ENCODE results near the gene ZNF664. TPM values are rescaled to one million over a fixed set of nuclear protein-coding genes. Genes with fewer than 3 reads are reported as not detected.

The ZNF664 gene
- total RNA-seq, 4 donors from 2014 or later = 25.0 to 100 (median 40.2) TPM

GRCh38 chr12:124044021-124044420 is 71.0 kb downstream of the ZNF664 start:
- no peaks in the 10 kb centered on the region for H3K27me3 ChIP-seq
- H3K4me1 ChIP-seq = peaks cover 0 to 14% (median 4%) of the 10 kb centered on the region in 3 donors
- TF ChIP-seq POLR2A (IDR thresholded peaks at IDR 0.05) (no peak), CTCF (IDR thresholded peaks at IDR 0.05) (no peak)
- no peak overlapping the region for H3K27ac ChIP-seq
- no peak overlapping the region for H3K4me3 ChIP-seq
- no peak for DNase-seq
- H3K9me3 ChIP-seq = peaks cover 0 to 22% (median 8%) of the 10 kb centered on the region in 3 donors
- WGBS, 2 donors = 75 to 82% methylated on average over 6 of the region's 8 CpGs
- intact Hi-C loops (cut with DNase I) = no loop called here
- H3K36me3 ChIP-seq = no peaks in the 10 kb centered on the region

DNA sequence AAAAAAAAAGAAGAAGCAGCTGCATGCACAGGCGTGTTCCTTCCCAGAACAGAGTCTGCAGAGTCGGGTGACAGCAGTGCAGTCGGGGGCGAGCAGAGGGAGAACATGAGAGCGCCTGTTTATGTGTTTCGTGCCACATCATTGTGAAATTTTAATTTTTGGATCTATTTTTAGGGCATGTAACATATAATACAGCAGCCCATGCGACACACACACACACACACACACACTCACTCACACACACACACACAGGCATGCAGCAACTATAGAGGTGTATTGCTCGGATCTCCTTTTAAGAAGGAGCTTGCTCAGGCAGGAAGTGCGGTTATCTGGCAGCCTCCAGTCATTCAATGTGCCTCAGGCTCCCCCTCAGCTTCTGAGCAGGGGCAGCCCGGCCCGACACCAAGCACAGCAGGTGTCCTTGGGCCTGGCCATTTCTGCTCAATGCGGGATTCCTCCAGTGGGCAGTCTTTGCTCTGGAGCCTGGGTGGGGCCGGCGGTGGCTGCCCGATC is 71.8 kb downstream of the ZNF664 start:
- Histone ChIP-seq H3K9me3 (peaks cover 0 to 22% (median 8%) of the 10 kb centered on the region in 3 donors), H3K27me3 (no peaks in the 10 kb centered on the region), H3K4me3 (no peak overlapping the region), H3K27ac (peak overlapping the region in 1 of 4 donors; percentile 46), H3K36me3 (no peaks in the 10 kb centered on the region), H3K4me1 (peaks cover 0 to 14% (median 4%) of the 10 kb centered on the region in 3 donors)
- intact Hi-C loops (cut with DNase I) = no loop called here
- WGBS, 2 donors = 24 to 33% methylated on average over 13 to 15 of the region's 15 CpGs
- no peak for DNase-seq
- no peak for TF ChIP-seq POLR2A (IDR thresholded peaks at IDR 0.05)
- TF ChIP-seq CTCF (IDR thresholded peaks at IDR 0.05) = no peak

DNA sequence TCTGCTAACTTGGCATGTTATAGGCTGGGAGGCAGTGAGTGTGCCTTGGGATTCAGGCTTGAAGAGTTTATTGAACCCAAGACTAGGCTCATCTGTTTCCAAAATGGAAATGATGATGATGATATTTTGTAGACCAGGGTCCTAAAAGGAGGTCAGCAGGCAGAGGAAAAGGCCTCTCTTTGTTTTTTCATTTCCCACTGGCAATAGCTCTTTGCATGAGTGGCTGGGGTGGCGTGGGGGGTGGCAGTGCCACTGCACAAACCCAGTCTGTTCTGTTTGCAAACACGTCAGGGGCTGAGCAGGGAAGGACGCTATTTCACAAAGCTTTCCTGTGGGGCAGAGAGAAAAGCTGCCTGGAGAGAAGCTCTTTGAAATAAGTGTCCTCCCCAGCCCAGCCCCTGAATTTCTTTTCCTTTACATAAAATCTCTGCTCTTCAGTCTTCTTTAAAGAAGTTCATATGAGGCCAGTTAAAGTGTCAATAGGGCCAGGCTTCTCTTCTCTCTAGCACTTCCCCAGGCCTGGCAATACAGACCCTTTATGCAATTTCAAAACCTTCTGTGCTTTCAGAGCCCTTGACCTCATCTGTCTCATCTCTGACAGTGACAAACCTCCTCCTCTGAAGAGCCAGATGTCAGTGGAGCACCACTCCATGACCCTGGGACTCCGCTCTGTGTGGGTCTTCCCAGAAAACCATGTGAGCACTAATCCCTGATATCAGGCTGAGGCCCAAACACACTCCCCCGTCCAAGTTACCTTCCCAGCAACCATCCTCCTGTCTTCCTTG is 72.8 kb downstream of the ZNF664 start:
- intact Hi-C loops (cut with DNase I) = no loop called here
- Histone ChIP-seq H3K27me3 (no peaks in the 10 kb centered on the region), H3K36me3 (no peaks in the 10 kb centered on the region), H3K9me3 (peaks cover 0 to 22% (median 8%) of the 10 kb centered on the region in 3 donors), H3K27ac (peak overlapping the region in 1 of 4 donors; percentile 46), H3K4me3 (no peak overlapping the region), H3K4me1 (peaks cover 0 to 14% (median 4%) of the 10 kb centered on the region in 3 donors)
- no peak for TF ChIP-seq CTCF (IDR thresholded peaks at IDR 0.05)
- TF ChIP-seq POLR2A (IDR thresholded peaks at IDR 0.05) = no peak
- 78% methylated on average over 5 of the region's 5 CpGs for WGBS, 2 donors
- no peak for DNase-seq

- H3K4me1 ChIP-seq = peaks cover 0 to 14% (median 4%) of the 10 kb centered on the region in 3 donors
- H3K4me3 ChIP-seq = no peak overlapping the region
- no peaks in the 10 kb centered on the region for H3K27me3 ChIP-seq
- H3K36me3 ChIP-seq = no peaks in the 10 kb centered on the region
- peaks cover 0 to 22% (median 8%) of the 10 kb centered on the region in 3 donors for H3K9me3 ChIP-seq
- H3K27ac ChIP-seq = peak overlapping the region in 1 of 4 donors; percentile 36
- no peak for TF ChIP-seq CTCF (IDR thresholded peaks at IDR 0.05)
- no peak for TF ChIP-seq POLR2A (IDR thresholded peaks at IDR 0.05)
- intact Hi-C loops (cut with DNase I) = no loop called here
- DNase-seq = no peak
Observed at GRCh38 chr12:124046456-124046740, 73.4 kb downstream of the ZNF664 start.

DNA sequence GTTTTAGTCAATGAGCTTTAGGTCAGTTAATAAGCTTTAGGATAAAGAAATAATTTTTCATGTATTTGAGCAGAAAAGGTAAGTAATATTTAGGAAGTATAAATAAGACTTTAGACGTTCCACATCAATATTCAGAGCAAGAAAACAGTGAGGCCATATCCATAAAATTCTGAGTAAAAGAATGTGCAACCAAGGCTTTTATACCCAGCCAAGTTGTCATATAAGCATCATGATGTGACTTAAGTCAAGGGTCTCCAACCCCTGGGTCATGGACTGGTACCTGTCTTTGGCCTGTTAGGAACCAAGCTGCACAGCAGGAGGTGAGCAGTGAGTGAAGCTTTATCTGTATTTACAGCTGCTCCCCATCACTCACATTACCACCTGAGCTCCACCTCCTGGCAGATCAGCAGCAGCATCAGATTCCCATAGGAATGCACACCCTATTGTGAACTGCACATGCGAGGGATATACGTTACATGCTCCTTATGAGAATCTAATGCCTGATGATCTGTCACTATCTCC is 74.1 kb downstream of the ZNF664 start:
- intact Hi-C loops (cut with DNase I) = no loop called here
- Histone ChIP-seq H3K9me3 (peaks cover 0 to 22% (median 8%) of the 10 kb centered on the region in 3 donors), H3K27me3 (no peaks in the 10 kb centered on the region), H3K36me3 (no peaks in the 10 kb centered on the region), H3K27ac (no peak overlapping the region), H3K4me3 (no peak overlapping the region), H3K4me1 (peaks cover 0 to 14% (median 4%) of the 10 kb centered on the region in 3 donors)
- TF ChIP-seq POLR2A (IDR thresholded peaks at IDR 0.05) (no peak), CTCF (IDR thresholded peaks at IDR 0.05) (no peak)
- no peak for DNase-seq
- WGBS, 2 donors = 89 to 95% methylated on average over 3 of the region's 3 CpGs

Data from esophagus squamous epithelium (tissue), 5 donors.